Mucosa of rectum (tissue), 2 donors: Measurements from ENCODE around the gene TBC1D4.
A peak's percentile ranks its signal among the peaks of the same experiment; 100 is the strongest.

Source experiments
- H3K27ac ChIP-seq, 2 donors: one replicate each; pipeline ENCODE4 v1.7.0; 2013; ENCODE audit warnings: inconsistent platforms in 2 of 2, low read depth in 2 of 2, low read length in 2 of 2
- H3K27me3 ChIP-seq, 2 donors: one replicate each; pipeline ENCODE4 v1.7.0; 2013; ENCODE audit warnings: low read length in 2 of 2; ENCODE audit not compliant: control insufficient read depth in 2 of 2, insufficient read depth in 2 of 2
- H3K36me3 ChIP-seq, 2 donors: one replicate each; pipeline ENCODE4 v1.7.0; 2013; ENCODE audit warnings: low read length in 2 of 2; ENCODE audit not compliant: control insufficient read depth in 2 of 2, insufficient read depth in 2 of 2
- H3K4me1 ChIP-seq, 2 donors: one replicate each; pipeline ENCODE4 v1.7.0; 2013; ENCODE audit warnings: low read length in 2 of 2, mild to moderate bottlenecking in 1 of 2; ENCODE audit not compliant: control insufficient read depth in 2 of 2, insufficient read depth in 2 of 2
- H3K4me3 ChIP-seq, 2 donors: one replicate each; pipeline ENCODE4 v1.7.0; 2013; ENCODE audit warnings: low read length in 2 of 2
- H3K9ac ChIP-seq, 2 donors: one replicate each; pipeline ENCODE4 v1.7.0; 2013; ENCODE audit warnings: low read length in 2 of 2, low read depth in 1 of 2, mild to moderate bottlenecking in 1 of 2
- H3K9me3 ChIP-seq, 2 donors: one replicate each; pipeline ENCODE4 v1.7.0; 2013; ENCODE audit warnings: low read length in 2 of 2; ENCODE audit not compliant: control insufficient read depth in 2 of 2
- donor health status: healthy.
- donor health status: Normal muscosa, but diverticular disease.

The TBC1D4 gene

GRCh38 chr13:75508002-75508548 lies 26.1 kb upstream of the TBC1D4 start:
- H3K27me3 ChIP-seq, result no peaks in the 10 kb centered on the region
- H3K4me1 ChIP-seq, result no peaks in the 10 kb centered on the region
- no peak overlapping the region for H3K9ac ChIP-seq
- H3K27ac ChIP-seq, result no peak overlapping the region
- no peak overlapping the region for H3K4me3 ChIP-seq
- no peaks in the 10 kb centered on the region for H3K36me3 ChIP-seq
- H3K9me3 ChIP-seq, result no peaks in the 10 kb centered on the region

- Histone ChIP-seq H3K4me1 (no peaks in the 10 kb centered on the region), H3K27ac (no peak overlapping the region), H3K4me3 (no peak overlapping the region), H3K9ac (no peak overlapping the region), H3K9me3 (no peaks in the 10 kb centered on the region), H3K36me3 (no peaks in the 10 kb centered on the region), H3K27me3 (no peaks in the 10 kb centered on the region)
Observed at GRCh38 chr13:75507027-75508001, 25.3 kb upstream of the TBC1D4 start.

- H3K9me3 ChIP-seq, result no peaks in the 10 kb centered on the region
- H3K27me3 ChIP-seq, result no peaks in the 10 kb centered on the region
- H3K27ac ChIP-seq, result no peak overlapping the region
- no peak overlapping the region for H3K9ac ChIP-seq
- H3K36me3 ChIP-seq, result no peaks in the 10 kb centered on the region
- H3K4me1 ChIP-seq, result no peaks in the 10 kb centered on the region
- H3K4me3 ChIP-seq, result no peak overlapping the region
Observed at GRCh38 chr13:75506018-75506417, 24.0 kb upstream of the TBC1D4 start.

- H3K27me3 ChIP-seq, result no peaks in the 10 kb centered on the region
- no peaks in the 10 kb centered on the region for H3K9me3 ChIP-seq
- no peak overlapping the region for H3K9ac ChIP-seq
- no peak overlapping the region for H3K27ac ChIP-seq
- H3K4me3 ChIP-seq, result no peak overlapping the region
- no peaks in the 10 kb centered on the region for H3K4me1 ChIP-seq
- no peaks in the 10 kb centered on the region for H3K36me3 ChIP-seq
Observed at GRCh38 chr13:75505327-75505726, 23.4 kb upstream of the TBC1D4 start.

- Histone ChIP-seq H3K4me3 (no peak overlapping the region), H3K9me3 (no peaks in the 10 kb centered on the region), H3K36me3 (no peaks in the 10 kb centered on the region), H3K9ac (no peak overlapping the region), H3K27ac (no peak overlapping the region), H3K4me1 (no peaks in the 10 kb centered on the region), H3K27me3 (no peaks in the 10 kb centered on the region)
Observed at GRCh38 chr13:75495938-75496337, 14.0 kb upstream of the TBC1D4 start.

GRCh38 chr13:75494491-75494890 lies 12.5 kb upstream of the TBC1D4 start:
- no peaks in the 10 kb centered on the region for H3K36me3 ChIP-seq
- H3K9ac ChIP-seq, result no peak overlapping the region
- no peak overlapping the region for H3K27ac ChIP-seq
- H3K27me3 ChIP-seq, result no peaks in the 10 kb centered on the region
- H3K4me1 ChIP-seq, result peaks cover 0 to 2% of the 10 kb centered on the region in 2 donors
- no peak overlapping the region for H3K4me3 ChIP-seq
- H3K9me3 ChIP-seq, result no peaks in the 10 kb centered on the region

- no peaks in the 10 kb centered on the region for H3K36me3 ChIP-seq
- no peak overlapping the region for H3K4me3 ChIP-seq
- H3K27me3 ChIP-seq, result no peaks in the 10 kb centered on the region
- H3K9me3 ChIP-seq, result no peaks in the 10 kb centered on the region
- no peak overlapping the region for H3K9ac ChIP-seq
- peaks cover 0 to 2% of the 10 kb centered on the region in 2 donors for H3K4me1 ChIP-seq
- H3K27ac ChIP-seq, result no peak overlapping the region
Observed at GRCh38 chr13:75493156-75493555, 11.2 kb upstream of the TBC1D4 start.

GRCh38 chr13:75492389-75492788 lies 10.4 kb upstream of the TBC1D4 start:
- H3K9ac ChIP-seq, result no peak overlapping the region

GRCh38 chr13:75491376-75491775 lies 9.4 kb upstream of the TBC1D4 start:
- H3K4me3 ChIP-seq, result no peak overlapping the region

More at GRCh38 chr13:75492389-75492788, 10.4 kb upstream of the TBC1D4 start:
- Histone ChIP-seq H3K9me3 (no peaks in the 10 kb centered on the region), H3K4me1 (peaks cover 0 to 2% of the 10 kb centered on the region in 2 donors), H3K36me3 (no peaks in the 10 kb centered on the region), H3K4me3 (no peak overlapping the region), H3K27ac (no peak overlapping the region), H3K27me3 (no peaks in the 10 kb centered on the region)

GRCh38 chr13:75489502-75490263 lies 7.7 kb upstream of the TBC1D4 start:
- no peaks in the 10 kb centered on the region for H3K27me3 ChIP-seq
- no peaks in the 10 kb centered on the region for H3K9me3 ChIP-seq
- H3K4me3 ChIP-seq, result peak overlapping the region; percentile 24 to 34
- peaks cover 0 to 2% of the 10 kb centered on the region in 2 donors for H3K4me1 ChIP-seq
- H3K27ac ChIP-seq, result no peak overlapping the region
- H3K36me3 ChIP-seq, result no peaks in the 10 kb centered on the region
- no peak overlapping the region for H3K9ac ChIP-seq

More at GRCh38 chr13:75491376-75491775, 9.4 kb upstream of the TBC1D4 start:
- Histone ChIP-seq H3K9me3 (no peaks in the 10 kb centered on the region), H3K9ac (no peak overlapping the region), H3K27ac (no peak overlapping the region), H3K4me1 (peaks cover 0 to 2% of the 10 kb centered on the region in 2 donors), H3K27me3 (no peaks in the 10 kb centered on the region), H3K36me3 (no peaks in the 10 kb centered on the region)
